Measurements from ENCODE around the gene HRH2.
"Not testable (repeated sequence)": the region's sequence is repeated elsewhere in the genome, so short reads cannot be mapped to it uniquely, and the experiment has no call there.

Gene HRH2

GRCh38 chr5:175650430-175651205 lies 7.3 kb upstream of the HRH2 start:
- DNase-seq, result not testable (repeated sequence)

- DNase-seq, result peak; percentile 74
Observed at GRCh38 chr5:175652741-175653663, 4.9 kb upstream of the HRH2 start.

GRCh38 chr5:175653763-175654162 lies 4.1 kb upstream of the HRH2 start:
- DNase-seq, result no peak

- no peak for DNase-seq
Observed at GRCh38 chr5:175654339-175654738, 3.5 kb upstream of the HRH2 start.

- DNase-seq, result peak; percentile 37
Observed at GRCh38 chr5:175654807-175655206, 3.1 kb upstream of the HRH2 start.

- no peak for DNase-seq
Observed at GRCh38 chr5:175655411-175655810, 2.5 kb upstream of the HRH2 start.

- no peak for DNase-seq
Observed at GRCh38 chr5:175656966-175657365, 905 bp upstream of the HRH2 start.

- peak; percentile 57 for DNase-seq
Observed at GRCh38 chr5:175658299-175659145, 651 bp downstream of the HRH2 start.

- DNase-seq, result no peak
Observed at GRCh38 chr5:175659546-175660253, 1.8 kb downstream of the HRH2 start.

- peak; percentile 27 for DNase-seq
Observed at GRCh38 chr5:175663186-175664184, 5.6 kb downstream of the HRH2 start.

GRCh38 chr5:175664723-175665122 lies 6.9 kb downstream of the HRH2 start:
- no peak for DNase-seq

- no peak for DNase-seq
Observed at GRCh38 chr5:175666216-175666615, 8.3 kb downstream of the HRH2 start.

GRCh38 chr5:175668006-175668405 lies 10.1 kb downstream of the HRH2 start:
- DNase-seq, result no peak

GRCh38 chr5:175670372-175670771 lies 12.5 kb downstream of the HRH2 start:
- no peak for DNase-seq

- peak; percentile 75 for DNase-seq
Observed at GRCh38 chr5:175671013-175671412, 13.1 kb downstream of the HRH2 start.

GRCh38 chr5:175672976-175673648 lies 15.2 kb downstream of the HRH2 start:
- DNase-seq, result no peak

GRCh38 chr5:175674731-175675346 lies 17.0 kb downstream of the HRH2 start:
- DNase-seq, result peak; percentile 67

GRCh38 chr5:175675873-175676272 lies 18.0 kb downstream of the HRH2 start:
- DNase-seq, result no peak

GRCh38 chr5:175677571-175677970 lies 19.7 kb downstream of the HRH2 start:
- DNase-seq, result no peak

- no peak for DNase-seq
Observed at GRCh38 chr5:175678074-175678473, 20.2 kb downstream of the HRH2 start.

Data from inflammatory macrophage treated with lipopolysaccharide for 4 hours (primary cell).